NCI-H345 treated with DMSO at 0.1 percent for 48 hours (cell line): Measurements from ENCODE around the gene RD3L.

Experiments used
- DNase-seq: peaks from one replicate; lab custom pipeline; 2025; ENCODE audit not compliant: unreplicated experiment; lab: John Stamatoyannopoulos, UW

The RD3L gene

GRCh38 chr14:103897075-103897947 lies 45.0 kb downstream of the RD3L start:
- no peak for DNase-seq

GRCh38 chr14:103896578-103896977 lies 45.8 kb downstream of the RD3L start:
- no peak for DNase-seq

DNA sequence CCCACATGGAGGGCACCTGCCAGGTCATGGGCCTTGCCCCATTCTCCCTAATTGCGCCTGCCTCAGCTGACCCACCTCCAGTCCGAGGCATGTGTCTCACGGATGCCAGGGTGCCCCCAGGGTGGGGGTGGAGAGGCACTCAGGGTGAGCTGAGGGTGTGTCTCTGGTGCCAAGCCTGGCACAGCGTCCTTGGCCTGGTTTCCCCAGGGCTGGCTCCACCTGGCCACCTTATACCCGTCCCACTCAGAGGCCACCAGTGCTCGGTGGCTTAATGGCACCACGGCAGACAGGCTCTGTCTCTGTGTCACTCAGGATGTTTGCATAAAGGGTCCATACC lies 47.6 kb downstream of the RD3L start:
- no peak for DNase-seq

DNA sequence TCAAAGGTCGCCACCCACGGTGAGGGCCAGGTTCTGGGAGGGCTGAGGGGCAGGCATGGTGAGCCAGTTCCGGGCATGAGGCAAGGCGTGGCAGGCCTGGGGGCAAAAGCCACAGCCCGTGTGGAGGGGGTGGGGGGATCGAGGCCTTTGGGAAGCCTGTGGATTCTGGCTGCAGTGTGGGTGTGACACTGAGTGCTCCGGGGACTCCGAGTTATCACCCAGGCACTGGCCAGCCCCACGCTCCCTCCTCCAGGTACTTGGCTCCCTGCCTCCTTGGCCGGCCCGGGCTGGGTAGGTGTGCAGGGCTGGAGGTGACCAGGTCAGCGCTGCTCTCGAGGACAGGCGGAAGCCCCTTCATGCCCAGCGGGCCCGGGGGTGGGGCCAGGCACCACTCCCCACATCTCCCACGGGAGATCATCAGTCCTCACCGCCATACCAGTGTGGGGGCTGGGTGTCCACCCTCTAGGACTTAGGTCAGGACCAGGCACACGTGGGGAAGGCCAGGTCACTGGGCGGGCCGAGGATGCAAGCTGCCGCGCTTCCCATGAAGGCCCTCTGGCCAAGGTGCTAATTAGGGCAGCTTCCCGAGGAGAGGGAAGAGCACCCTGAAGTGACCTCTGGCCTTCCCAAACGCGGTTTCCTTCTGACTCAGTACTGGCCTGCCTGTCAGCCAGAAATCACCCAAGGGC lies 48.2 kb downstream of the RD3L start:
- no peak for DNase-seq

DNA sequence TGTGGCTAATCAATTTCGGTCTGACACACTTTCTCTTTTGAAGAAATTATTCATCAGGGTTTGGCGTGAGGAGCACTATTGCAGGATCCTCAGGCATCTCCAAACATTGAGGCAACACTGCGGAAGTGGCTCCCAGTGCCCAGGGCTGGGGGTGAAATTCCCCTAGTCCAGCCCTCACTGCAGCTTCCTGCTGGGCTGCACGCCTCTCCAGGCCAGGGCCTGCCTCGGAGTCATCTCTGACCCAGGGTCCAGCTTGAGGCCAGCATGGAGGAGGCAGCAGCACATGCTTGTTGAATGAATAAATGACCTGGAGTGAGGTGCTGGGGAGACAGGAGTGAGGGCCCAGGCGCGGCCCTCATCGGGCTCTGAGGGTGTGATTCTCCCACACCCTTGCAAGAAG lies 50.1 kb downstream of the RD3L start:
- no peak for DNase-seq

DNA sequence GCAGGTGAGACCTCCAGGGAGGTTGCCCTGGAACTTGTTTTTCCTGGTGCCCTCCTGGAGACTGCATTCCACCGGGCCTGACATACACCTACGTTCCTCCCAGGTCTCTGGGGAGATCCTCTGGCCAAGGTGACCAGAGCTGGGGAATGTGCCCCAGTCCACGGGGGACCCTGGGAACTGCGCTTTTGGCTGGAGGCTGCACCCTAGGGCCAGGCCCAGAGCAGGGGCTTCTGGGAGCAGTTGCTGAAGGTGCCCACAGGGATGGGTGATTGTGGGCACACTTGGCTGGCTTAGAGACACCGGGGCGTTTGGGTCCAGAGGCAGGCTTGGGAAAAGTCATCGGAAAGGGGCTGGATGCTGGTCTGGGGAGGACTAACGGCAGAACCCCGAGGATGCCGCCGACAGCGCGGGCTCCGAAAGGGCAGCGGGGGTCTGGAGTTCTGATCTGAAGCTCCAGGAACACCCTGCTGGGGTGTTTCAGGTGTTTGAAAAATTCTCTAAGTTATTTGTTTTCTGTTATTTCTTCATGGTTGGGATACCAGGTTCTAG lies 50.6 kb downstream of the RD3L start:
- no peak for DNase-seq

GRCh38 chr14:103890821-103891666 lies 51.3 kb downstream of the RD3L start:
- no peak for DNase-seq
